GM12878 (cell line): ENCODE measurements around the gene CFAP53. TPM values are rescaled to one million over a fixed set of nuclear protein-coding genes. Genes with fewer than 3 reads are reported as not detected.
A peak's percentile ranks its signal among the peaks of the same experiment; 100 is the strongest.

Experiments used
- BCL11A ChIP-seq: IDR thresholded peaks from 2 replicates; pipeline ENCODE4 v1.6.1; 2011; ENCODE audit warnings: low read depth, low read length
- CBFB ChIP-seq: IDR thresholded peaks from 2 replicates; pipeline ENCODE4 v1.6.1; 2016; ENCODE audit warnings: antibody characterized with exemption, low read depth
- CHD2 ChIP-seq: IDR thresholded peaks from 2 replicates; pipeline ENCODE4 v1.6.1; 2011; ENCODE audit warnings: low read depth, low read length, improper control_type of control experiment, borderline replicate concordance
- CUX1 ChIP-seq: IDR thresholded peaks from 2 replicates; pipeline ENCODE4 v1.6.1; 2012; ENCODE audit warnings: improper control_type of control experiment, low read depth, low read length; ENCODE audit not compliant: insufficient replicate concordance
- EGR1 ChIP-seq, 2 experiments: IDR thresholded peaks; 1 replicate in 1 of 2; 2 replicates in 1 of 2; pipeline ENCODE4 v1.6.1; 2011 to 2012; ENCODE audit warnings: low read depth in 2 of 2, low read length in 2 of 2, borderline replicate concordance in 1 of 2, mild to moderate bottlenecking in 1 of 2, moderate library complexity in 1 of 2
- HCFC1 ChIP-seq: fragments of 150-350 bp; IDR thresholded peaks from 2 replicates; pipeline ENCODE4 v1.6.1; 2014; ENCODE audit warnings: low read length
- KAT2A ChIP-seq: conservative IDR thresholded peaks from 2 replicates; pipeline ENCODE4 v1.6.1; 2011; ENCODE audit warnings: low read depth, low read length; ENCODE audit not compliant: control insufficient read depth
- MYC ChIP-seq: IDR thresholded peaks from 2 replicates; pipeline ENCODE4 v1.6.1; 2011; ENCODE audit warnings: mild to moderate bottlenecking, low read length, moderate library complexity, inconsistent platforms; ENCODE audit not compliant: insufficient read depth, insufficient replicate concordance, insufficient read length, severe bottlenecking
- NFIC ChIP-seq: IDR thresholded peaks from 2 replicates; pipeline ENCODE4 v1.6.1; 2012; ENCODE audit warnings: low read depth, mild to moderate bottlenecking, inconsistent platforms, low read length, moderate library complexity
- NR2C2 ChIP-seq: IDR thresholded peaks from 2 replicates; pipeline ENCODE4 v1.6.1; 2011; ENCODE audit warnings: borderline replicate concordance, low read depth; ENCODE audit not compliant: control insufficient read depth, insufficient read length
- NR2F1 ChIP-seq: fragments of 450-650 bp; conservative IDR thresholded peaks from 2 replicates; pipeline ENCODE4 v1.6.1; 2017; ENCODE audit warnings: mild to moderate bottlenecking
- POU2F2 ChIP-seq: IDR thresholded peaks from 3 replicates; pipeline ENCODE4 v1.6.1; 2011; ENCODE audit warnings: low read depth, mild to moderate bottlenecking, low read length, borderline replicate concordance
- REST ChIP-seq: IDR thresholded peaks from 2 replicates; pipeline ENCODE4 v1.6.1; 2012; ENCODE audit warnings: mild to moderate bottlenecking, low read depth, low read length
- SIX5 ChIP-seq: IDR thresholded peaks from 2 replicates; pipeline ENCODE4 v1.6.1; 2011; ENCODE audit warnings: mild to moderate bottlenecking, low read depth, low read length, moderate library complexity; ENCODE audit not compliant: severe bottlenecking
- SKIL ChIP-seq: fragments of 450-650 bp; IDR thresholded peaks from 2 replicates; pipeline ENCODE4 v1.6.1; 2017; ENCODE audit warnings: mild to moderate bottlenecking, low read depth, inconsistent platforms; ENCODE audit not compliant: poor library complexity, severe bottlenecking
- SMAD5 ChIP-seq: IDR thresholded peaks from 2 replicates; pipeline ENCODE4 v1.6.1; 2016; ENCODE audit warnings: antibody characterized with exemption, low read depth
- TAF1 ChIP-seq: IDR thresholded peaks from 2 replicates; pipeline ENCODE4 v1.6.1; 2011; ENCODE audit warnings: mild to moderate bottlenecking, low read depth, low read length, borderline replicate concordance
- TCF12 ChIP-seq: IDR thresholded peaks from 2 replicates; pipeline ENCODE4 v1.6.1; 2011; ENCODE audit warnings: low read depth, mild to moderate bottlenecking, low read length
- TCF3 ChIP-seq: IDR thresholded peaks from 2 replicates; pipeline ENCODE4 v1.6.1; 2012; ENCODE audit warnings: low read depth, mild to moderate bottlenecking, low read length, borderline replicate concordance; ENCODE audit not compliant: insufficient read depth
- ZBED1 ChIP-seq: IDR thresholded peaks from 2 replicates; pipeline ENCODE4 v1.6.1; 2016; ENCODE audit warnings: borderline replicate concordance
- ZNF24 ChIP-seq: fragments of 450-650 bp; IDR thresholded peaks from 2 replicates; pipeline ENCODE4 v1.6.1; 2017; ENCODE audit warnings: antibody characterized with exemption, mild to moderate bottlenecking
- polyA plus RNA-seq, 11 experiments: library from polyadenylated mRNA; depleted of rRNA in 4 of 11; unstranded in 6 of 11; stranded (reverse) in 5 of 11; fragments of >200 nt; fragmentation: Nextera tagmentation in 4 of 11; fragmentation: Illumina TruSeq in 1 of 11; extraction: Ambion mirVana in 4 of 11; extraction: Trizol in 1 of 11; gene quantifications; 1 replicate in 1 of 11; 2 replicates in 10 of 11; pipeline versions ENCODE4 v1.2.1 to v1.2.3, GENCODE V29; 2011 to 2016; ENCODE audit warnings: inconsistent platforms in 2 of 11, missing spikeins in 2 of 11, low read depth in 1 of 11
- total RNA-seq, 4 experiments: library from RNA; depleted of rRNA in 3 of 4; stranded (reverse); fragments of >200 nt in 3 of 4; fragmentation: Illumina TruSeq in 1 of 4; extraction: Trizol in 1 of 4; gene quantifications; 2 replicates each; pipeline versions ENCODE4 v1.2.1 to v1.2.3, GENCODE V29; 2013 to 2021

Gene CFAP53
- total and polyA plus RNA-seq, 10 of the 15 experiments (the other 5 are each of a cell fraction or from before 2014, with no cell fraction given) = 0.05 to 0.31 (median 0.12) TPM; not detected in 1

GRCh38 chr18:50266248-50266704, at the start of gene CFAP53 (continued):
- no peak for TF ChIP-seq REST
- peak in 1 of 2 experiments; percentile 83; a peak in 2 of 3 replicates for TF ChIP-seq EGR1 (IDR thresholded peaks at IDR 0.05; ENCODE audit: borderline replicate concordance in 1 of 2, low read depth in 2 of 2, low read length in 2 of 2)
- TF ChIP-seq NR2C2 = no peak
- TF ChIP-seq NR2F1 = peak; percentile 83
- no peak for TF ChIP-seq TAF1
- TF ChIP-seq TCF12 = no peak
- no peak for TF ChIP-seq ZBED1
- 0 out of 3 replicates have a peak, but pooled peaks have one; percentile 22 for TF ChIP-seq POU2F2
- no peak for TF ChIP-seq MYC
- no peak for TF ChIP-seq KAT2A
- TF ChIP-seq TCF3 = no peak
- TF ChIP-seq CBFB = peak; percentile 39; the same call in 1 of the 2 replicates
- no peak for TF ChIP-seq NFIC
- peak; percentile 63 for TF ChIP-seq HCFC1
- TF ChIP-seq SKIL = no peak
- TF ChIP-seq CUX1 = no peak
- TF ChIP-seq BCL11A = no peak
- TF ChIP-seq SIX5 = peak; percentile 33
- TF ChIP-seq SMAD5 = no peak
- peak; percentile 97 for TF ChIP-seq CHD2
- TF ChIP-seq ZNF24 = no peak
